ENCODE measurements around the gene ROGDI. TPM values are rescaled to one million over a fixed set of nuclear protein-coding genes. Genes with fewer than 3 reads are reported as not detected.

ROGDI gene
- total RNA-seq, 4 donors from 2014 or later: 43.2 to 97.2 (median 77.6) TPM

- TF ChIP-seq CTCF (IDR thresholded peaks at IDR 0.05) (no peak), POLR2A (IDR thresholded peaks at IDR 0.05; ENCODE audit: low read depth) (no peak), EP300 (IDR thresholded peaks at IDR 0.05) (no peak)
- H3K4me1 ChIP-seq: peaks cover 0 to 23% (median 10%) of the 10 kb centered on the region in 4 donors
- no peak for DNase-seq (ENCODE audit: extremely low spot score)
- intact Hi-C loops (cut with DNase I): no loop called here
- no peaks in the 10 kb centered on the region for H3K9me3 ChIP-seq
- no peaks in the 10 kb centered on the region for H3K27me3 ChIP-seq
- peaks cover 27 to 54% (median 51%) of the 10 kb centered on the region in 4 donors for H3K36me3 ChIP-seq
- WGBS: 93% methylated on average over 13 of the region's 16 CpGs
- H3K4me3 ChIP-seq: no peak overlapping the region
- no peak overlapping the region for H3K27ac ChIP-seq (replicated peaks in 1 of 4)
Observed at GRCh38 chr16:4748682-4749411, 53.6 kb downstream of the ROGDI start.

- intact Hi-C loops (cut with DNase I): no loop called here
- 76% methylated on average over 14 of the region's 14 CpGs for WGBS
- H3K27ac ChIP-seq (replicated peaks in 1 of 4): peak overlapping the region in 1 of 4 donors; percentile 29
Observed at GRCh38 chr16:4747906-4748681, 54.3 kb downstream of the ROGDI start.

GRCh38 chr16:4746991-4747574 lies 55.4 kb downstream of the ROGDI start:
- H3K9me3 ChIP-seq: no peaks in the 10 kb centered on the region
- peaks cover 7 to 27% (median 19%) of the 10 kb centered on the region in 4 donors for H3K4me1 ChIP-seq
- H3K4me3 ChIP-seq: no peak overlapping the region
- no peak for DNase-seq (ENCODE audit: extremely low spot score)
- no peaks in the 10 kb centered on the region for H3K27me3 ChIP-seq
- peaks cover 20 to 36% (median 33%) of the 10 kb centered on the region in 4 donors for H3K36me3 ChIP-seq
- TF ChIP-seq POLR2AphosphoS5 (IDR thresholded peaks at IDR 0.05): no peak
- no peak for TF ChIP-seq CTCF (IDR thresholded peaks at IDR 0.05)
- TF ChIP-seq POLR2A (IDR thresholded peaks at IDR 0.05; ENCODE audit: low read depth): no peak
- TF ChIP-seq EP300 (IDR thresholded peaks at IDR 0.05): no peak
- WGBS: 58% methylated on average over 12 of the region's 15 CpGs
- peak overlapping the region in 1 of 4 donors; percentile 29 for H3K27ac ChIP-seq (replicated peaks in 1 of 4)
- intact Hi-C loops (cut with DNase I): no loop called here

More at GRCh38 chr16:4747906-4748681, 54.3 kb downstream of the ROGDI start:
- H3K4me3 ChIP-seq: no peak overlapping the region
- H3K4me1 ChIP-seq: peaks cover 3 to 27% (median 16%) of the 10 kb centered on the region in 4 donors
- no peaks in the 10 kb centered on the region for H3K27me3 ChIP-seq
- TF ChIP-seq POLR2AphosphoS5 (IDR thresholded peaks at IDR 0.05) (no peak), CTCF (IDR thresholded peaks at IDR 0.05) (no peak)
- H3K9me3 ChIP-seq: no peaks in the 10 kb centered on the region
- H3K36me3 ChIP-seq: peaks cover 27 to 47% (median 43%) of the 10 kb centered on the region in 4 donors
- no peak for DNase-seq (ENCODE audit: extremely low spot score)

Small RNA genes within 50 kb of the gene (small RNA-seq; reads per million reads assigned to genes)
- gene RF00017: 0 reads per million in 3 donors

Other genes starting within 250 kb of the ROGDI start
- not detected for gene C16orf96, start 246.3 kb downstream of the ROGDI start, total RNA-seq
- gene UBALD1, start 187.7 kb downstream of the ROGDI start, total RNA-seq: 10 to 100 TPM; 11.2 to 34.6 (median 17.9) TPM
- 10 to 100 TPM; 40.3 to 75.6 (median 48.5) TPM for gene MGRN1, start 177.8 kb downstream of the ROGDI start, total RNA-seq
- gene NUDT16L1, start 109.1 kb downstream of the ROGDI start, total RNA-seq: 10 to 100 TPM; 18.1 to 33.9 (median 24.6) TPM
- 10 to 100 TPM; 17.0 to 29.0 (median 24.7) TPM for gene ANKS3, start 68.4 kb downstream of the ROGDI start, total RNA-seq
- 1 to 10 TPM in 2 of 4 donors, under 1 TPM in 2; 0.42 to 1.7 (median 0.94) TPM for gene DNAAF8, start 68.1 kb downstream of the ROGDI start, total RNA-seq
- gene ZNF500, start 35.5 kb downstream of the ROGDI start, total RNA-seq: 10 to 100 TPM in 2 of 4 donors, 1 to 10 TPM in 2; 7.5 to 19.4 (median 13.9) TPM
- gene SEPTIN12, start 14.3 kb downstream of the ROGDI start, total RNA-seq: 1 to 10 TPM in 1 of 4 donors, not detected in 3; 1.7 TPM
- not detected for gene SMIM22, start 7.3 kb downstream of the ROGDI start, total RNA-seq
- 100 to 1,000 TPM in 2 of 4 donors, 10 to 100 TPM in 2; 81.8 to 111 (median 98.8) TPM for gene GLYR1, start 44.7 kb upstream of the ROGDI start, total RNA-seq
- 10 to 100 TPM; 21.0 to 48.2 (median 41.1) TPM for gene UBN1, start 44.8 kb upstream of the ROGDI start, total RNA-seq
- gene PPL, start 134.5 kb upstream of the ROGDI start, total RNA-seq: 10 to 100 TPM; 36.3 to 78.4 (median 57.4) TPM
- 1 to 10 TPM in 2 of 4 donors, under 1 TPM in 2; 0.83 to 1.8 (median 1.1) TPM for gene SEC14L5, start 155.7 kb upstream of the ROGDI start, total RNA-seq
- 10 to 100 TPM; 15.4 to 24.1 (median 21.1) TPM for gene NAGPA, start 231.3 kb upstream of the ROGDI start, total RNA-seq